CD4-positive, alpha-beta T cell (primary cell): ENCODE data around the gene DLK1. TPM values are rescaled to one million over a fixed set of nuclear protein-coding genes. Genes with fewer than 3 reads are reported as not detected.
A peak's percentile ranks its signal among the peaks of the same experiment; 100 is the strongest.

Experiments used
- ATAC-seq: fragments of 200-7000 bp; cut with Tn5 transposase; one replicate; pipeline ENCODE4 v1.10.0; 2022; ENCODE audit warnings: mild to moderate bottlenecking; ENCODE audit not compliant: poor library complexity
- CTCF ChIA-PET: fragments of 350-600 bp; sonication (Branson Sonifier 250); formaldehyde crosslinking; loops from one replicate; lab custom pipeline; 2021; ENCODE audit warnings: antibody characterized with exemption, inconsistent platforms; lab: Charles Lee
- POLR2A ChIA-PET: fragments of 350-600 bp; sonication (Branson Sonifier 250); formaldehyde crosslinking; loops from one replicate; lab custom pipeline; 2021; ENCODE audit warnings: antibody characterized with exemption, inconsistent platforms; lab: Charles Lee
- DNase-seq, 14 experiments: peaks; one replicate each; pipeline ENCODE4 v3.0.0-alpha.2; 2013 to 2020; ENCODE audit warnings: mixed read lengths in 2 of 14
- H3K27ac ChIP-seq, 2 donors: one replicate each; pipeline versions ENCODE4 v1.5.1 to v1.7.0; 2013; ENCODE audit warnings: low read length in 2 of 2, low read depth in 1 of 2, mild to moderate bottlenecking in 1 of 2
- H3K27me3 ChIP-seq, 2 experiments: 1 replicate in 1 of 2; 2 replicates in 1 of 2; pipeline versions ENCODE4 v1.6.1 to v1.7.0; 2013; ENCODE audit warnings: low read length in 2 of 2, control low read depth in 1 of 2, mild to moderate bottlenecking in 1 of 2, moderate library complexity in 1 of 2; ENCODE audit not compliant: insufficient read depth in 2 of 2, control insufficient read depth in 1 of 2
- H3K36me3 ChIP-seq: one replicate; pipeline ENCODE4 v1.6.1; 2013; ENCODE audit warnings: low read length, control low read depth; ENCODE audit not compliant: insufficient read depth
- H3K4me1 ChIP-seq: one replicate; pipeline ENCODE4 v1.6.1; 2013; ENCODE audit warnings: low read length, control low read depth; ENCODE audit not compliant: insufficient read depth
- H3K4me3 ChIP-seq: one replicate; pipeline ENCODE4 v1.5.1; 2013; ENCODE audit warnings: mild to moderate bottlenecking, low read length, moderate library complexity
- H3K9me3 ChIP-seq, 2 experiments: 1 replicate in 1 of 2; 2 replicates in 1 of 2; pipeline versions ENCODE4 v1.6.1 to v1.7.0; 2013; ENCODE audit warnings: low read length in 2 of 2, mild to moderate bottlenecking in 2 of 2, control low read depth in 1 of 2, moderate library complexity in 1 of 2; ENCODE audit not compliant: control insufficient read depth in 1 of 2, insufficient read depth in 1 of 2
- H3K27ac Mint-ChIP-seq: one replicate; pipeline ENCODE4 v1.8.0; 2020; ENCODE audit warnings: mixed read lengths
- H3K27me3 Mint-ChIP-seq: one replicate; pipeline ENCODE4 v1.8.0; 2021; ENCODE audit warnings: mixed read lengths
- H3K36me3 Mint-ChIP-seq: one replicate; pipeline ENCODE4 v1.8.0; 2021; ENCODE audit warnings: low read depth, mixed read lengths
- H3K4me1 Mint-ChIP-seq: one replicate; pipeline ENCODE4 v1.8.0; 2021; ENCODE audit warnings: low read depth, mixed read lengths
- H3K4me3 Mint-ChIP-seq: one replicate; pipeline ENCODE4 v1.8.0; 2020; ENCODE audit warnings: mild to moderate bottlenecking, mixed read lengths
- H3K9me3 Mint-ChIP-seq: one replicate; pipeline ENCODE4 v1.8.0; 2020; ENCODE audit warnings: mixed read lengths
- intact Hi-C, 2 experiments: fragments of 100-400 bp; cut with DNase I in 1 of 2; cut with micrococcal nuclease in 1 of 2; formaldehyde crosslinking; loops; one replicate each; pipeline versions ENCODE4 v1.15.1 to v1.9.0; 2023 to 2025; cut with DNase I, micrococcal nuclease
- total RNA-seq, 174 experiments: library from RNA in 2 of 174; stranded (reverse) in 2 of 174; gene quantifications; one replicate each; pipeline ENCODE4 v1.2.3 and lab custom pipeline; 2021 to 2026
- TF ChIP-seq, protein P1 (sequence below): fragments of 200-600 bp; IDR thresholded peaks from one replicate; pipeline ENCODE4 v1.8.0; 2022; ENCODE audit warnings: antibody characterized with exemption, mild to moderate bottlenecking

DLK1 gene
- total RNA-seq, 2 experiments from 2014 or later: not detected

DNA sequence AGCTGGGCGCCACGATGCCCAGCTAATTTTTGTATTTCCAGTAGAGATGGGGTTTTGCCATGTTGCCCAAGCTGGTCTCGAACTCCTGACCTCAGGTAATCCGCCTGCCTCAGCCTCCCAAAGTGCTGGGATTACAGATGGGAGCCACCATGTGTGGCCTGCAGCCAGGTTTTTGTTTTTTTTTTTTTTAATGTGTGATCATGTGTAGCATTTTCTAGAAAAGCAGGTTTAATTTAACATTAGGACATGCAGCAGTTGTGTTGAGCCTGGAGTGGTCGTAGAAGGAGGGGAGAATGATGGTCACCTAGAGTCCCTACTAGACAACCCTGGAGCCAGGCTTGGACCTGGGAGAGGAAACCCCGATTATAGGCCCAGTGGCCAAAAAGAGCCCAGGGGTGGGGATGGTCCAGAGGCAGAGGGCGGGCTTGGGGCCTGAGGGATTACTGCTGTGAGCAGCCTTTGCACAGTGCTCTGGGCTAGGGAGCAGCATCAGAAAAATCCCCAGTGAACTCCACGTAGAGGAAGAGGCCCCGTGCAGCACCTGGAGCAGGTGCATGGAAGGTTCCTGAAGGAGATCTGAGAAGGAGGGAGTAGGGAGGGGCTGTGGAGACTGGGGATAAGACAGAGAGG, 13.6 kb downstream of the DLK1 start:
- Histone ChIP-seq H3K27ac (no peak overlapping the region), H3K36me3 (no peaks in the 10 kb centered on the region), H3K4me3 (no peak overlapping the region), H3K9me3 (peaks cover 0 to 6% of the 10 kb centered on the region in 2 experiments), H3K4me1 (no peaks in the 10 kb centered on the region), H3K27me3 (peaks cover 0 to 6% of the 10 kb centered on the region in 2 experiments)
- H3K9me3 Mint-ChIP-seq: no peaks in the 10 kb centered on the region
- intact Hi-C loops: no loop called here
- H3K36me3 Mint-ChIP-seq: no peaks in the 10 kb centered on the region
- no peaks in the 10 kb centered on the region for H3K4me1 Mint-ChIP-seq
- H3K27me3 Mint-ChIP-seq: peaks cover 4% of the 10 kb centered on the region
- no peak overlapping the region for H3K27ac Mint-ChIP-seq
- ChIA-PET POLR2A (no interaction called here), CTCF (no interaction called here)
- DNase-seq (peak in 1 of 14 experiments; percentile 17), ATAC-seq (no peak)
- TF ChIP-seq, protein P1, sequence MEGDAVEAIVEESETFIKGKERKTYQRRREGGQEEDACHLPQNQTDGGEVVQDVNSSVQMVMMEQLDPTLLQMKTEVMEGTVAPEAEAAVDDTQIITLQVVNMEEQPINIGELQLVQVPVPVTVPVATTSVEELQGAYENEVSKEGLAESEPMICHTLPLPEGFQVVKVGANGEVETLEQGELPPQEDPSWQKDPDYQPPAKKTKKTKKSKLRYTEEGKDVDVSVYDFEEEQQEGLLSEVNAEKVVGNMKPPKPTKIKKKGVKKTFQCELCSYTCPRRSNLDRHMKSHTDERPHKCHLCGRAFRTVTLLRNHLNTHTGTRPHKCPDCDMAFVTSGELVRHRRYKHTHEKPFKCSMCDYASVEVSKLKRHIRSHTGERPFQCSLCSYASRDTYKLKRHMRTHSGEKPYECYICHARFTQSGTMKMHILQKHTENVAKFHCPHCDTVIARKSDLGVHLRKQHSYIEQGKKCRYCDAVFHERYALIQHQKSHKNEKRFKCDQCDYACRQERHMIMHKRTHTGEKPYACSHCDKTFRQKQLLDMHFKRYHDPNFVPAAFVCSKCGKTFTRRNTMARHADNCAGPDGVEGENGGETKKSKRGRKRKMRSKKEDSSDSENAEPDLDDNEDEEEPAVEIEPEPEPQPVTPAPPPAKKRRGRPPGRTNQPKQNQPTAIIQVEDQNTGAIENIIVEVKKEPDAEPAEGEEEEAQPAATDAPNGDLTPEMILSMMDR: no peak
- no peak overlapping the region for H3K4me3 Mint-ChIP-seq

DNA sequence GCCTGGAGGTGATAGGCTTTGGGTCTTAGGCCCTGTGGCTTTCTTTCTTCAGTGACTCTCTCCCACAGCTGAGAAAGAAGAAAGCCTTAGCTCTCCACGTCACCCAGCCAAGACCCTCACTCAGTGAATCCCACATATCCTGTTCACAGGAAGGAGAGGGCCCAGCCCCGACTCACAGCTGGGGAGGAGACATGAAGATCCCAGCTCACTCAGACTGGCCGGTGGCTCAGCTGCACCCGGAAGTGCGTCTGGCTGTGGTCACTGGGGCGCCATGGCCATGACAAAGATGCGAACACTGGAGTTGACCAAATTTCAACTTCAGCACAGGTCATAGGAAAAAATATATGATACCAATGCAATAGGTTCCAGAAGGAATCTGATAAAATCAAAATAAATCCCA, 14.2 kb downstream of the DLK1 start:
- Histone ChIP-seq H3K27ac (no peak overlapping the region), H3K9me3 (peaks cover 0 to 6% of the 10 kb centered on the region in 2 experiments), H3K36me3 (no peaks in the 10 kb centered on the region), H3K4me1 (no peaks in the 10 kb centered on the region), H3K4me3 (no peak overlapping the region), H3K27me3 (peaks cover 0 to 6% of the 10 kb centered on the region in 2 experiments)
- Mint-ChIP-seq H3K4me1 (no peaks in the 10 kb centered on the region), H3K4me3 (no peak overlapping the region), H3K27ac (no peak overlapping the region), H3K9me3 (no peaks in the 10 kb centered on the region), H3K27me3 (peaks cover 4% of the 10 kb centered on the region), H3K36me3 (no peaks in the 10 kb centered on the region)
- TF ChIP-seq, protein P1: no peak
- DNase-seq: peak in 1 of 14 experiments; percentile 12
- ChIA-PET CTCF (no interaction called here), POLR2A (no interaction called here)
- intact Hi-C loops: no loop called here
- ATAC-seq: no peak

DNA sequence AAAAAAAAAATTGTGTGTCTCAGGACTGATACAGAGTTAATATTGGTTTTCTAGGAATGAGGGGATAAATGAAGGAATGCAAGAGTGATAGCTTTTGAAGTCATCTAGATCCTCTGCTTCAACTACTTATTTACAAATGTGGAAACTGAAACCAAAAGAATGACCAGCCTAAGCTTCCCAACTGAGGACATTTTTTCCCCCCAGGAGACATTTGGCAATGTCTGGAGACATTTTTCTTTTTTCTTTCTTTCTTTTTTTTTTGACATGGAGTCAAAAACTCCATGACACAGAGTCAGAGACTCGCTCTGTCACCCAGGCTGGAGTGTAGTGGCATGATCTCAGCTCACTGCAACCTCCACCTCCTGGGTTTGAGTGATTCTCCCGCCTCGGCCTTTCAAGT, 15.3 kb downstream of the DLK1 start:
- TF ChIP-seq, protein P1: no peak

More for the DNA sequence above, 15.3 kb downstream of the DLK1 start:
- intact Hi-C loops: no loop called here
- Histone ChIP-seq H3K27me3 (peaks cover 0 to 6% of the 10 kb centered on the region in 2 experiments), H3K27ac (no peak overlapping the region), H3K36me3 (no peaks in the 10 kb centered on the region), H3K4me3 (no peak overlapping the region), H3K4me1 (no peaks in the 10 kb centered on the region), H3K9me3 (peaks cover 0 to 6% of the 10 kb centered on the region in 2 experiments)
- Mint-ChIP-seq H3K9me3 (no peaks in the 10 kb centered on the region), H3K27me3 (peaks cover 4% of the 10 kb centered on the region), H3K4me3 (no peak overlapping the region), H3K27ac (no peak overlapping the region), H3K4me1 (no peaks in the 10 kb centered on the region), H3K36me3 (no peaks in the 10 kb centered on the region)
- DNase-seq: no peak
- no peak for ATAC-seq
- ChIA-PET POLR2A (no interaction called here), CTCF (no interaction called here)
